ENCODE measurements around the gene MUC5AC. TPM values are rescaled to one million over a fixed set of nuclear protein-coding genes. Genes with fewer than 3 reads are reported as not detected.
"Not testable (repeated sequence)": the region's sequence is repeated elsewhere in the genome, so short reads cannot be mapped to it uniquely, and the experiment has no call there.

Gene MUC5AC
- total RNA-seq, 1 donor from 2014 or later = 0.03 TPM

DNA sequence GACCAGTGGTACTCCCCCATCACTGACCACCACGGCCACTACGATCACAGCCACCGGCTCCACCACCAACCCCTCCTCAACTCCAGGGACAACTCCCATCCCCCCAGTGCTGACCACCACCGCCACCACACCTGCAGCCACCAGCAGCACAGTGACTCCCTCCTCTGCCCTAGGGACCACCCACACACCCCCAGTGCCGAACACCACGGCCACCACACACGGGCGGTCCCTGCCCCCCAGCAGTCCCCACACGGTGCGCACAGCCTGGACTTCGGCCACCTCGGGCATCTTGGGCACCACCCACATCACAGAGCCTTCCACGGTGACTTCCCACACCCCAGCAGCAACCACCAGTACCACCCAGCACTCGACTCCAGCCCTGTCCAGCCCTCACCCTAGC lies 89.3 kb downstream of the MUC5AC start:
- DNase-seq (ENCODE audit: low spot score) = not testable (repeated sequence)

GRCh38 chr11:1248951-1249350 lies 91.2 kb downstream of the MUC5AC start:
- not testable (repeated sequence) for DNase-seq (ENCODE audit: low spot score)

More for the DNA sequence above, 89.3 kb downstream of the MUC5AC start:
- ATAC-seq = not testable (repeated sequence)

DNA sequence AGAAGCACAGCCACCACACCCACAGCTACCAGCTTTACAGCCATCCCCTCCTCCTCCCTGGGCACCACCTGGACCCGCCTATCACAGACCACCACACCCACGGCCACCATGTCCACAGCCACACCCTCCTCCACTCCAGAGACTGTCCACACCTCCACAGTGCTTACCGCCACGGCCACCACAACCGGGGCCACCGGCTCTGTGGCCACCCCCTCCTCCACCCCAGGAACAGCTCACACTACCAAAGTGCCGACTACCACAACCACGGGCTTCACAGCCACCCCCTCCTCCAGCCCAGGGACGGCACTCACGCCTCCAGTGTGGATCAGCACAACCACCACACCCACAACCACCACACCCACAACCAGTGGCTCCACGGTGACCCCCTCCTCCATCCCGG lies 92.7 kb downstream of the MUC5AC start:
- not testable (repeated sequence) for ATAC-seq; DNase-seq (ENCODE audit: low spot score)

More at GRCh38 chr11:1248951-1249350, 91.2 kb downstream of the MUC5AC start:
- not testable (repeated sequence) for ATAC-seq

Other genes starting within 250 kb of the MUC5AC start
- gene CHID1, start 247.1 kb upstream of the MUC5AC start, total RNA-seq = 146 TPM
- gene AP2A2, start 232.1 kb upstream of the MUC5AC start, total RNA-seq = 53.7 TPM
- 1.0 TPM for gene MUC6, start 121.2 kb upstream of the MUC5AC start, total RNA-seq
- gene MUC2, start 83.1 kb upstream of the MUC5AC start, total RNA-seq = 0.38 TPM
- gene MUC5B, start 65.1 kb downstream of the MUC5AC start, total RNA-seq = 4.1 TPM
- gene TOLLIP, start 151.7 kb downstream of the MUC5AC start, total RNA-seq = 128 TPM
- 0.18 TPM for gene BRSK2, start 232.0 kb downstream of the MUC5AC start, total RNA-seq

Data from left lobe of liver (tissue), 2 donors.